Astrocyte of the cerebellum (primary cell): Measurements from ENCODE around the gene VRTN.

Experiments used
- DNase-seq: peaks from one replicate; pipeline ENCODE4 v3.0.0-alpha.2; 2011; ENCODE audit warnings: low read depth
- H3K4me3 ChIP-seq: 2 replicates; pipeline ENCODE4 v1.5.1; 2011; ENCODE audit warnings: mild to moderate bottlenecking, low read depth, low read length, moderate library complexity
- CTCF ChIP-seq: IDR thresholded peaks from 2 replicates; pipeline ENCODE4 v1.5.1; 2012; ENCODE audit warnings: low read length, low read depth, moderate library complexity, mild to moderate bottlenecking; ENCODE audit errors: missing control alignments
- in situ Hi-C: cut with HindIII; loops from 2 replicates; pipeline ENCODE4 v1.10.0; 2017; ENCODE audit warnings: low sequenced_read_pairs

Gene VRTN

GRCh38 chr14:74358176-74358829, 10.0 kb downstream of the VRTN start:
- in situ Hi-C loops, result loop anchor here (10.0 kb wide), 1 partner anchor 64 kb away; no protein-coding TSS in a partner anchor
- no peak for TF ChIP-seq CTCF
- DNase-seq, result no peak
- no peak overlapping the region for H3K4me3 ChIP-seq

- H3K4me3 ChIP-seq, result no peak overlapping the region
- in situ Hi-C loops, result no loop called here
- no peak for TF ChIP-seq CTCF
- DNase-seq, result no peak
These were observed 11.9 kb downstream of the VRTN start for GRCh38 chr14:74360163-74360562.

- in situ Hi-C loops, result no loop called here
- peak; percentile 32 for DNase-seq
- TF ChIP-seq CTCF, result peak; percentile 97
- H3K4me3 ChIP-seq, result no peak overlapping the region
These were observed 14.2 kb downstream of the VRTN start for GRCh38 chr14:74362361-74362915.

GRCh38 chr14:74364271-74364880, 16.1 kb downstream of the VRTN start:
- in situ Hi-C loops, result no loop called here
- no peak for TF ChIP-seq CTCF
- H3K4me3 ChIP-seq, result no peak overlapping the region
- no peak for DNase-seq

- in situ Hi-C loops, result no loop called here
- no peak overlapping the region for H3K4me3 ChIP-seq
- no peak for TF ChIP-seq CTCF
- no peak for DNase-seq
These were observed 19.8 kb downstream of the VRTN start for GRCh38 chr14:74368026-74368425.

- in situ Hi-C loops, result no loop called here
- H3K4me3 ChIP-seq, result no peak overlapping the region
- TF ChIP-seq CTCF, result no peak
- DNase-seq, result no peak
These were observed 20.2 kb downstream of the VRTN start for GRCh38 chr14:74368441-74368840.
